DND-41 (cell line): Measurements from ENCODE around the gene AHNAK.

ENCODE experiments used
- ATAC-seq: fragments of 200-7000 bp; cut with Tn5 transposase; 3 replicates; pipeline ENCODE4 v1.9.1; 2021; ENCODE audit warnings: low read depth; ENCODE audit not compliant: insufficient read depth
- DNase-seq: peaks from one replicate; pipeline ENCODE4 v3.0.0-alpha.2; 2020
- H2AFZ ChIP-seq: 2 replicates; pipeline ENCODE4 v1.6.0; 2012; ENCODE audit warnings: low read depth, low read length
- H3K27ac ChIP-seq: 2 replicates; pipeline ENCODE4 v1.5.1; 2012; ENCODE audit warnings: low read length, inconsistent platforms
- H3K27me3 ChIP-seq: fragments of 200-600 bp; sonication (generic); 2 replicates; pipeline ENCODE4 v1.6.0; 2012; ENCODE audit warnings: low read length, mild to moderate bottlenecking, inconsistent platforms; ENCODE audit not compliant: insufficient read depth, poor library complexity
- H3K36me3 ChIP-seq: 2 replicates; pipeline ENCODE4 v1.5.1; 2012; ENCODE audit warnings: low read length, inconsistent platforms; ENCODE audit not compliant: insufficient read depth
- H3K4me1 ChIP-seq: 2 replicates; pipeline ENCODE4 v1.5.1; 2012; ENCODE audit warnings: mild to moderate bottlenecking, low read length; ENCODE audit not compliant: insufficient read depth
- H3K4me2 ChIP-seq: 2 replicates; pipeline ENCODE4 v1.6.0; 2012; ENCODE audit warnings: mild to moderate bottlenecking, moderate library complexity, low read length, inconsistent platforms; ENCODE audit not compliant: insufficient read depth
- H3K4me3 ChIP-seq, 2 experiments: fragments of 200-600 bp in 1 of 2; shearing (Covaris generic) in 1 of 2; 2 replicates each; pipeline ENCODE4 v1.5.1; 2012 to 2016; ENCODE audit warnings: inconsistent platforms in 2 of 2, low read length in 2 of 2, mild to moderate bottlenecking in 2 of 2, low read depth in 1 of 2, moderate library complexity in 1 of 2
- H3K79me2 ChIP-seq: 2 replicates; pipeline ENCODE4 v1.6.0; 2012; ENCODE audit warnings: low read length, inconsistent platforms; ENCODE audit not compliant: insufficient read depth
- H3K9ac ChIP-seq: 2 replicates; pipeline ENCODE4 v1.6.0; 2012; ENCODE audit warnings: low read depth, mild to moderate bottlenecking, inconsistent platforms, low read length, moderate library complexity
- H3K9me3 ChIP-seq: 2 replicates; pipeline ENCODE4 v1.5.1; 2012; ENCODE audit warnings: low read length, moderate library complexity, mild to moderate bottlenecking, inconsistent platforms; ENCODE audit not compliant: insufficient read depth, severe bottlenecking
- H4K20me1 ChIP-seq: 2 replicates; pipeline ENCODE4 v1.6.0; 2012; ENCODE audit warnings: low read length; ENCODE audit not compliant: insufficient read depth
- CTCF ChIP-seq: IDR thresholded peaks from 2 replicates; pipeline ENCODE4 v1.5.1; 2012; ENCODE audit warnings: borderline replicate concordance, low read length, moderate library complexity, mild to moderate bottlenecking; ENCODE audit not compliant: poor library complexity, severe bottlenecking; ENCODE audit errors: extremely low read depth
- EZH2 ChIP-seq: IDR thresholded peaks from 3 replicates; pipeline ENCODE4 v1.6.1; 2012; ENCODE audit warnings: borderline replicate concordance, low read depth, mild to moderate bottlenecking, moderate library complexity, low read length, inconsistent platforms; ENCODE audit not compliant: severe bottlenecking

Gene AHNAK

GRCh38 chr11:62437616-62438015 lies 109.0 kb downstream of the AHNAK start:
- peaks cover 3% of the 10 kb centered on the region for H3K27me3 ChIP-seq
- H4K20me1 ChIP-seq = no peaks in the 10 kb centered on the region
- H3K36me3 ChIP-seq = no peaks in the 10 kb centered on the region
- no peak overlapping the region for H3K27ac ChIP-seq
- H3K9ac ChIP-seq = no peak overlapping the region
- no peak for TF ChIP-seq EZH2
- no peak for TF ChIP-seq CTCF
- no peak for ATAC-seq
- no peaks in the 10 kb centered on the region for H3K4me1 ChIP-seq
- H3K79me2 ChIP-seq = no peaks in the 10 kb centered on the region
- no peak overlapping the region for H2AFZ ChIP-seq
- H3K9me3 ChIP-seq = no peaks in the 10 kb centered on the region
- no peak for DNase-seq
- no peak overlapping the region for H3K4me2 ChIP-seq
- no peak overlapping the region for H3K4me3 ChIP-seq

- ATAC-seq = no peak
- DNase-seq = no peak
- Histone ChIP-seq H4K20me1 (no peaks in the 10 kb centered on the region), H3K79me2 (no peaks in the 10 kb centered on the region), H3K4me2 (no peak overlapping the region), H2AFZ (no peak overlapping the region), H3K36me3 (no peaks in the 10 kb centered on the region), H3K9me3 (no peaks in the 10 kb centered on the region), H3K4me1 (no peaks in the 10 kb centered on the region), H3K27ac (no peak overlapping the region), H3K27me3 (peaks cover 7% of the 10 kb centered on the region), H3K4me3 (no peak overlapping the region), H3K9ac (no peak overlapping the region)
- no peak for TF ChIP-seq EZH2
These were observed 110.6 kb downstream of the AHNAK start for GRCh38 chr11:62435846-62436660.

GRCh38 chr11:62433904-62434276 lies 112.7 kb downstream of the AHNAK start:
- no peak for DNase-seq
- no peak overlapping the region for H3K27ac ChIP-seq
- H2AFZ ChIP-seq = no peak overlapping the region
- no peaks in the 10 kb centered on the region for H3K36me3 ChIP-seq
- H3K4me3 ChIP-seq = no peak overlapping the region
- H3K79me2 ChIP-seq = no peaks in the 10 kb centered on the region
- no peak overlapping the region for H3K4me2 ChIP-seq
- no peaks in the 10 kb centered on the region for H4K20me1 ChIP-seq
- H3K9me3 ChIP-seq = no peaks in the 10 kb centered on the region
- ATAC-seq = no peak
- H3K27me3 ChIP-seq = peaks cover 7% of the 10 kb centered on the region
- H3K9ac ChIP-seq = no peak overlapping the region
- H3K4me1 ChIP-seq = no peaks in the 10 kb centered on the region
- TF ChIP-seq CTCF (no peak), EZH2 (no peak)

GRCh38 chr11:62433141-62433903 lies 113.3 kb downstream of the AHNAK start:
- TF ChIP-seq CTCF (no peak), EZH2 (no peak)
- no peaks in the 10 kb centered on the region for H3K4me1 ChIP-seq
- ATAC-seq (no peak), DNase-seq (no peak)
- H4K20me1 ChIP-seq = no peaks in the 10 kb centered on the region
- H3K79me2 ChIP-seq = no peaks in the 10 kb centered on the region
- no peak overlapping the region for H3K9ac ChIP-seq
- H3K36me3 ChIP-seq = no peaks in the 10 kb centered on the region
- no peak overlapping the region for H3K4me2 ChIP-seq
- H3K4me3 ChIP-seq = no peak overlapping the region
- peaks cover 7% of the 10 kb centered on the region for H3K27me3 ChIP-seq
- H3K27ac ChIP-seq = no peak overlapping the region
- H2AFZ ChIP-seq = no peak overlapping the region
- no peaks in the 10 kb centered on the region for H3K9me3 ChIP-seq
